ENCODE results near the gene RUSC2.

RUSC2 gene

DNA sequence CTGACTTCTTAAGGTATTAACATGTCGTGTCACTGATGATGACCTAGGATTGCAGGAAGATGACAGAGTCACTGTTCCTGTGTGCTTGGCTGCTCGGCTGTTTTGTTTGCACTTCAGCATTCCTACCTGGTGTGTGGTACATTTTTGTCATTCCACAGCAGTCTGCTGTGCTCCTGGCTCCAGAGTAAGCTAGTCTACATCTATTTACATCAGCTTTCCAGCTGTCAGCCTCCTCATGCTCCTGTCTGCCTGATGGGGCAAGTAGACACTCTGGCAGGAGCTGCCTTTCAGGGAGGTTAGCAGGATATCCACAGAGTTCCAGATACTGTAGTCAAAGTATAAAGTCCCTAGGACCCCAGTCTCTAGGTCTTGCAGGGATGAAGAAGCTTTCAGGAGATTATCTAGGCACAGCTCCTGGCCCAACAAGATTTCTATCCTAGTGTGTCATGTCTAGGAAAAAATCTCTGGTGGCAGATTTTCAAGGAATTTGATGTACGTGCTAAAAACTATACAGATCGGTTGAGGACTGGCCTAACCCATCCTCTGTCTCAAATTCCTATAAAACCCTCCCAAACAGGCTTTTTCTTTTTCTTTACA, 28.4 kb downstream of the RUSC2 start:
- Histone ChIP-seq H3K4me3 (ENCODE audit: low read depth, low read length) (no peak overlapping the region), H3K9me3 (ENCODE audit: control insufficient read depth, insufficient read depth, low read depth, low read length) (no peaks in the 10 kb centered on the region), H3K27ac (ENCODE audit: extremely low read depth, low read depth, low read length) (no peak overlapping the region), H3K4me1 (ENCODE audit: control insufficient read depth, insufficient read depth, low read length) (0 out of 2 replicates have a peak, but pooled peaks cover 2% of the 10 kb centered on the region), H3K36me3 (ENCODE audit: control insufficient read depth in 2 of 2, insufficient read depth in 1 of 2, low read length in 2 of 2) (no peaks in the 10 kb centered on the region)
- CTCF ChIA-PET: interaction anchor here (0.6 to 10.4 kb wide), 10 partner anchors 8 to 465 kb away, joined by 3 to 89 read pairs (median 4); no protein-coding TSS in a partner anchor
- TF ChIP-seq ZNF629 (tag by site-specific recombination; IDR thresholded peaks at IDR 0.05) (no peak), ZNF211 (tag by site-specific recombination; IDR thresholded peaks at IDR 0.05; ENCODE audit: low read depth) (no peak), ZBTB17 (tag by site-specific recombination; IDR thresholded peaks at IDR 0.05) (peak; percentile 91), KLF10 (tag by site-specific recombination; IDR thresholded peaks at IDR 0.05) (no peak), GLIS1 (tag by site-specific recombination; IDR thresholded peaks at IDR 0.05) (peak; percentile 87)
- TF ChIP-seq, protein P1, sequence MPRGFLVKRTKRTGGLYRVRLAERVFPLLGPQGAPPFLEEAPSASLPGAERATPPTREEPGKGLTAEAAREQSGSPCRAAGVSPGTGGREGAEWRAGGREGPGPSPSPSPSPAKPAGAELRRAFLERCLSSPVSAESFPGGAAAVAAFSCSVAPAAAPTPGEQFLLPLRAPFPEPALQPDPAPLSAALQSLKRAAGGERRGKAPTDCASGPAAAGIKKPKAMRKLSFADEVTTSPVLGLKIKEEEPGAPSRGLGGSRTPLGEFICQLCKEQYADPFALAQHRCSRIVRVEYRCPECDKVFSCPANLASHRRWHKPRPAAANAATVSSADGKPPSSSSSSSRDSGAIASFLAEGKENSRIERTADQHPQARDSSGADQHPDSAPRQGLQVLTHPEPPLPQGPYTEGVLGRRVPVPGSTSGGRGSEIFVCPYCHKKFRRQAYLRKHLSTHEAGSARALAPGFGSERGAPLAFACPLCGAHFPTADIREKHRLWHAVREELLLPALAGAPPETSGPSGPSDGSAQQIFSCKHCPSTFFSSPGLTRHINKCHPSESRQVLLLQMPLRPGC (tag by site-specific recombination; IDR thresholded peaks at IDR 0.05): no peak
- POLR2A ChIA-PET: interaction anchor here (0.6 to 2.1 kb wide), 7 partner anchors 11 to 415 kb away, joined by 3 to 8 read pairs (median 4); partner anchors contain the start of genes RUSC2 and STOML2

DNA sequence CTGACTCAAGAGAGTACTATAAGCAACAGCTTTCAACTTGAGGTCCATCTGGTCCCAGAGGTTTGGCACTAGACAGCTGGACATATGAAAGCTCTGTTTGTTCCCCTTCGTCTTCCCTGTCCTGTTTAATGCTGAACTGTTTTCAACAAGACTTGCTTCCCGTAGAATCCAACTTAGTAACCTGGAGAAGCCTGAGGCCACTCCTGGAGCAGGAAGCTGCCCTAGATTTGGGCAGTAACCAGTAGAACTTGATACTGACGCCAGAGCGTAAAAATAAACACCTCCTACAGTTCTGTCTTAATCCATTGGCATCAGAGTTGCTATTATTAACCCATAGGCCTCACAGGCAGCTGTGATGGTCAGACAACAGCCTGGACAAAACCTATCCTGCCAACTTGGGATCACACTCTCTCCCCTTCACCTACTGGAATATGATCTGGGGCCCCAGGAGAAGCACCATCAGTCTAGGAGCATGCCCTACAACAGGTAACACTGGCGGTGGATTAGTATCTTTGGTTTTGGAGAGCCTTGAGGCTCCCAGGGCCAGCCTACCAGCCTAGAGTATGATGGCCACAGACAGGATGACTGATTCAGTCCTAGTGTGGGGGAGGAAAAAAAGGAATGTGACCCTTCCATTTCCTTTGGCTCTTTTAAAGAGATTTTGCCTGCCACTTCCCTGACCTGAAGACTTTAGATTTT, 29.2 kb downstream of the RUSC2 start:
- CTCF ChIA-PET: interaction anchor here (0.6 to 10.4 kb wide), 14 partner anchors 8 to 787 kb away, joined by 3 to 89 read pairs (median 4); partner anchors contain the start of gene RUSC2
- H3K4me3 ChIP-seq (ENCODE audit: low read depth, low read length): no peak overlapping the region
- H3K9me3 ChIP-seq (ENCODE audit: control insufficient read depth, insufficient read depth, low read depth, low read length): no peaks in the 10 kb centered on the region
- POLR2A ChIA-PET: interaction anchor here (0.5 to 2.1 kb wide), 8 partner anchors 8 to 448 kb away, joined by 3 to 8 read pairs (median 4); partner anchors contain the start of gene RUSC2
- no peak overlapping the region for H3K27ac ChIP-seq (ENCODE audit: extremely low read depth, low read depth, low read length)
- H3K4me1 ChIP-seq (ENCODE audit: control insufficient read depth, insufficient read depth, low read length): 0 out of 2 replicates have a peak, but pooled peaks cover 2% of the 10 kb centered on the region
- no peaks in the 10 kb centered on the region for H3K36me3 ChIP-seq (ENCODE audit: control insufficient read depth in 2 of 2, insufficient read depth in 1 of 2, low read length in 2 of 2)
- TF ChIP-seq, protein P2, sequence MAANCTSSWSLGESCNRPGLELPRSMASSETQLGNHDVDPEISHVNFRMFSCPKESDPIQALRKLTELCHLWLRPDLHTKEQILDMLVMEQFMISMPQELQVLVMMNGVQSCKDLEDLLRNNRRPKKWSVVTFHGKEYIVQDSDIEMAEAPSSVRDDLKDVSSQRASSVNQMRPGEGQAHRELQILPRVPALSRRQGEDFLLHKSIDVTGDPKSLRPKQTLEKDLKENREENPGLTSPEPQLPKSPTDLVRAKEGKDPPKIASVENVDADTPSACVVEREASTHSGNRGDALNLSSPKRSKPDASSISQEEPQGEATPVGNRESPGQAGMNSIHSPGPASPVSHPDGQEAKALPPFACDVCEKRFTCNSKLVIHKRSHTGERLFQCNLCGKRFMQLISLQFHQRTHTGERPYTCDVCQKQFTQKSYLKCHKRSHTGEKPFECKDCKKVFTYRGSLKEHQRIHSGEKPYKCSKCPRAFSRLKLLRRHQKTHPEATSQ (tag by site-specific recombination; IDR thresholded peaks at IDR 0.05): no peak
- TF ChIP-seq, protein P3, sequence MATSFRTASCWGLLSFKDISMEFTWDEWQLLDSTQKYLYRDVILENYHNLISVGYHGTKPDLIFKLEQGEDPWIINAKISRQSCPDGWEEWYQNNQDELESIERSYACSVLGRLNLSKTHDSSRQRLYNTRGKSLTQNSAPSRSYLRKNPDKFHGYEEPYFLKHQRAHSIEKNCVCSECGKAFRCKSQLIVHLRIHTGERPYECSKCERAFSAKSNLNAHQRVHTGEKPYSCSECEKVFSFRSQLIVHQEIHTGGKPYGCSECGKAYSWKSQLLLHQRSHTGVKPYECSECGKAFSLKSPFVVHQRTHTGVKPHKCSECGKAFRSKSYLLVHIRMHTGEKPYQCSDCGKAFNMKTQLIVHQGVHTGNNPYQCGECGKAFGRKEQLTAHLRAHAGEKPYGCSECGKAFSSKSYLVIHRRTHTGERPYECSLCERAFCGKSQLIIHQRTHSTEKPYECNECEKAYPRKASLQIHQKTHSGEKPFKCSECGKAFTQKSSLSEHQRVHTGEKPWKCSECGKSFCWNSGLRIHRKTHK (tag by site-specific recombination; IDR thresholded peaks at IDR 0.05): no peak
- TF ChIP-seq, protein P4, sequence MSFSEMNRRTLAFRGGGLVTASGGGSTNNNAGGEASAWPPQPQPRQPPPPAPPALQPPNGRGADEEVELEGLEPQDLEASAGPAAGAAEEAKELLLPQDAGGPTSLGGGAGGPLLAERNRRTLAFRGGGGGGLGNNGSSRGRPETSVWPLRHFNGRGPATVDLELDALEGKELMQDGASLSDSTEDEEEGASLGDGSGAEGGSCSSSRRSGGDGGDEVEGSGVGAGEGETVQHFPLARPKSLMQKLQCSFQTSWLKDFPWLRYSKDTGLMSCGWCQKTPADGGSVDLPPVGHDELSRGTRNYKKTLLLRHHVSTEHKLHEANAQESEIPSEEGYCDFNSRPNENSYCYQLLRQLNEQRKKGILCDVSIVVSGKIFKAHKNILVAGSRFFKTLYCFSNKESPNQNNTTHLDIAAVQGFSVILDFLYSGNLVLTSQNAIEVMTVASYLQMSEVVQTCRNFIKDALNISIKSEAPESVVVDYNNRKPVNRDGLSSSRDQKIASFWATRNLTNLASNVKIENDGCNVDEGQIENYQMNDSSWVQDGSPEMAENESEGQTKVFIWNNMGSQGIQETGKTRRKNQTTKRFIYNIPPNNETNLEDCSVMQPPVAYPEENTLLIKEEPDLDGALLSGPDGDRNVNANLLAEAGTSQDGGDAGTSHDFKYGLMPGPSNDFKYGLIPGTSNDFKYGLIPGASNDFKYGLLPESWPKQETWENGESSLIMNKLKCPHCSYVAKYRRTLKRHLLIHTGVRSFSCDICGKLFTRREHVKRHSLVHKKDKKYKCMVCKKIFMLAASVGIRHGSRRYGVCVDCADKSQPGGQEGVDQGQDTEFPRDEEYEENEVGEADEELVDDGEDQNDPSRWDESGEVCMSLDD (tag by site-specific recombination; IDR thresholded peaks at IDR 0.05): no peak
- TF ChIP-seq, protein P5, sequence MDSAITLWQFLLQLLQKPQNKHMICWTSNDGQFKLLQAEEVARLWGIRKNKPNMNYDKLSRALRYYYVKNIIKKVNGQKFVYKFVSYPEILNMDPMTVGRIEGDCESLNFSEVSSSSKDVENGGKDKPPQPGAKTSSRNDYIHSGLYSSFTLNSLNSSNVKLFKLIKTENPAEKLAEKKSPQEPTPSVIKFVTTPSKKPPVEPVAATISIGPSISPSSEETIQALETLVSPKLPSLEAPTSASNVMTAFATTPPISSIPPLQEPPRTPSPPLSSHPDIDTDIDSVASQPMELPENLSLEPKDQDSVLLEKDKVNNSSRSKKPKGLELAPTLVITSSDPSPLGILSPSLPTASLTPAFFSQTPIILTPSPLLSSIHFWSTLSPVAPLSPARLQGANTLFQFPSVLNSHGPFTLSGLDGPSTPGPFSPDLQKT (IDR thresholded peaks at IDR 0.05; ENCODE audit: borderline replicate concordance, low read depth, low read length): no peak
- TF ChIP-seq, protein P6, sequence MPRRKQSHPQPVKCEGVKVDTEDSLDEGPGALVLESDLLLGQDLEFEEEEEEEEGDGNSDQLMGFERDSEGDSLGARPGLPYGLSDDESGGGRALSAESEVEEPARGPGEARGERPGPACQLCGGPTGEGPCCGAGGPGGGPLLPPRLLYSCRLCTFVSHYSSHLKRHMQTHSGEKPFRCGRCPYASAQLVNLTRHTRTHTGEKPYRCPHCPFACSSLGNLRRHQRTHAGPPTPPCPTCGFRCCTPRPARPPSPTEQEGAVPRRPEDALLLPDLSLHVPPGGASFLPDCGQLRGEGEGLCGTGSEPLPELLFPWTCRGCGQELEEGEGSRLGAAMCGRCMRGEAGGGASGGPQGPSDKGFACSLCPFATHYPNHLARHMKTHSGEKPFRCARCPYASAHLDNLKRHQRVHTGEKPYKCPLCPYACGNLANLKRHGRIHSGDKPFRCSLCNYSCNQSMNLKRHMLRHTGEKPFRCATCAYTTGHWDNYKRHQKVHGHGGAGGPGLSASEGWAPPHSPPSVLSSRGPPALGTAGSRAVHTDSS (tag by site-specific recombination; IDR thresholded peaks at IDR 0.05): no peak
- TF ChIP-seq ZNF623 (tag by site-specific recombination; IDR thresholded peaks at IDR 0.05): no peak
- TF ChIP-seq KLF9 (tag by site-specific recombination; IDR thresholded peaks at IDR 0.05; ENCODE audit: low read depth): no peak
- no peak for TF ChIP-seq ZNF76 (tag by site-specific recombination; IDR thresholded peaks at IDR 0.05; ENCODE audit: borderline replicate concordance, low read depth)
- no peak for TF ChIP-seq YY1 (tag by site-specific recombination; IDR thresholded peaks at IDR 0.05)
- TF ChIP-seq ZNF157 (tag by site-specific recombination; IDR thresholded peaks at IDR 0.05): no peak
- no peak for TF ChIP-seq ZNF146 (tag by site-specific recombination; IDR thresholded peaks at IDR 0.05)
- TF ChIP-seq, protein P7, sequence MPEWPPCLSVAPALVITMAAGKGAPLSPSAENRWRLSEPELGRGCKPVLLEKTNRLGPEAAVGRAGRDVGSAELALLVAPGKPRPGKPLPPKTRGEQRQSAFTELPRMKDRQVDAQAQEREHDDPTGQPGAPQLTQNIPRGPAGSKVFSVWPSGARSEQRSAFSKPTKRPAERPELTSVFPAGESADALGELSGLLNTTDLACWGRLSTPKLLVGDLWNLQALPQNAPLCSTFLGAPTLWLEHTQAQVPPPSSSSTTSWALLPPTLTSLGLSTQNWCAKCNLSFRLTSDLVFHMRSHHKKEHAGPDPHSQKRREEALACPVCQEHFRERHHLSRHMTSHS (tag by site-specific recombination; IDR thresholded peaks at IDR 0.05): no peak
- TF ChIP-seq ZNF621 (tag by site-specific recombination; IDR thresholded peaks at IDR 0.05): no peak
